Breast epithelium (tissue), 4 donors: ENCODE measurements around the gene LANCL3. TPM values are rescaled to one million over a fixed set of nuclear protein-coding genes. Genes with fewer than 3 reads are reported as not detected.
A peak's percentile ranks its signal among the peaks of the same experiment; 100 is the strongest.
"Not testable (repeated sequence)": the region's sequence is repeated elsewhere in the genome, so short reads cannot be mapped to it uniquely, and the experiment has no call there.

Source experiments
- DNase-seq, 2 donors: peaks; one replicate each; pipeline ENCODE4 v3.0.0-alpha.2; 2019; ENCODE audit warnings: low spot score in 2 of 2
- H3K27ac ChIP-seq, 2 donors: fragments of 200-600 bp; sonication (generic) in 1 of 2; one replicate each; pipeline ENCODE4 v1.5.1; 2016 to 2019; ENCODE audit warnings: mild to moderate bottlenecking in 1 of 2
- H3K27me3 ChIP-seq, 2 donors: fragments of 200-600 bp; sonication (generic) in 1 of 2; one replicate each; pipeline versions ENCODE4 v1.5.1 to v1.6.0; 2017 to 2019; ENCODE audit warnings: control low read depth in 1 of 2, mild to moderate bottlenecking in 1 of 2
- H3K36me3 ChIP-seq: fragments of 200-600 bp; one replicate; pipeline ENCODE4 v1.5.1; 2019
- H3K4me1 ChIP-seq, 2 donors: fragments of 200-600 bp; sonication (generic); one replicate each; pipeline ENCODE4 v1.5.1; 2016 to 2019; ENCODE audit warnings: control low read depth in 1 of 2
- H3K4me3 ChIP-seq, 3 donors: fragments of 200-600 bp; sonication (generic); 1 replicate in 2 of 3; 2 replicates in 1 of 3; pipeline ENCODE4 v1.5.1; 2016 to 2019; ENCODE audit warnings: mild to moderate bottlenecking in 3 of 3, moderate library complexity in 2 of 3
- H3K9me3 ChIP-seq, 2 donors: fragments of 200-600 bp; sonication (generic) in 1 of 2; one replicate each; pipeline ENCODE4 v1.5.1; 2016 to 2019; ENCODE audit warnings: control low read depth in 1 of 2
- POLR2A ChIP-seq: fragments of 450-650 bp; IDR thresholded peaks from one replicate; pipeline ENCODE4 v1.6.1; 2016; ENCODE audit warnings: antibody characterized with exemption, mild to moderate bottlenecking, moderate library complexity
- POLR2AphosphoS5 ChIP-seq, 3 donors: sonication (generic); formaldehyde crosslinking; IDR thresholded peaks; one replicate each; pipeline ENCODE4 v1.6.1; 2017; ENCODE audit warnings: antibody characterized with exemption in 3 of 3
- intact Hi-C: fragments of 100-400 bp; cut with DNase I; formaldehyde crosslinking; loops from one replicate; pipeline ENCODE4 v1.15.1; 2023; ENCODE audit warnings: low total_unique reads
- total RNA-seq, 3 donors: library from RNA; depleted of rRNA; stranded (reverse); fragments of >200 nt; gene quantifications; one replicate each; pipeline ENCODE4 v1.1.0, GENCODE V29; 2016
- TF ChIP-seq, protein P1 (sequence below), 3 donors: fragments of 450-650 bp; IDR thresholded peaks; one replicate each; pipeline ENCODE4 v1.5.1; 2016 to 2017; ENCODE audit warnings: antibody characterized with exemption in 3 of 3, mild to moderate bottlenecking in 3 of 3, moderate library complexity in 3 of 3

LANCL3 gene
- total RNA-seq, 3 donors from 2014 or later: 0.16 to 0.59 (median 0.33) TPM

DNA sequence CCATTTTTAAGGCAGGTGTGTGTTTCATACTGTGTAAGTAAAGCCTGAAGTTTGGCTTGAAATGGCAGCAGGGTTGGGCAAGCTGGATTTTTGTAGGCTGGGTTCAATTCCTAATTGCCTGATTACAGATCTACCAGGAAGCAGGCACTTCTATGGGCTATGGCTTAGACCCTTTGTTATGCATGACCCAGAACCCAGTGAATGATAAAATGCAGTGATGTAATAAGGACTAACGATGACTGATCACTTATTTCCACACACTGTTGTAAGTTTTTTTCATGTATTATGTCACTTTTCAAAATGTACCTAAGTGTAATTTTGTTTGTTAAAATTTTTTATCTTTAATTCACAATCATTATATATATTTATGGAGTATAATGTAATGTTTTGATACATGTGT, 8.6 kb downstream of the LANCL3 start:
- Histone ChIP-seq H3K9me3 (no peaks in the 10 kb centered on the region), H3K4me1 (no peaks in the 10 kb centered on the region), H3K27ac (no peak overlapping the region), H3K36me3 (no peaks in the 10 kb centered on the region), H3K4me3 (no peak overlapping the region), H3K27me3 (peaks cover 0 to 3% of the 10 kb centered on the region in 2 donors)
- TF ChIP-seq, protein P1, sequence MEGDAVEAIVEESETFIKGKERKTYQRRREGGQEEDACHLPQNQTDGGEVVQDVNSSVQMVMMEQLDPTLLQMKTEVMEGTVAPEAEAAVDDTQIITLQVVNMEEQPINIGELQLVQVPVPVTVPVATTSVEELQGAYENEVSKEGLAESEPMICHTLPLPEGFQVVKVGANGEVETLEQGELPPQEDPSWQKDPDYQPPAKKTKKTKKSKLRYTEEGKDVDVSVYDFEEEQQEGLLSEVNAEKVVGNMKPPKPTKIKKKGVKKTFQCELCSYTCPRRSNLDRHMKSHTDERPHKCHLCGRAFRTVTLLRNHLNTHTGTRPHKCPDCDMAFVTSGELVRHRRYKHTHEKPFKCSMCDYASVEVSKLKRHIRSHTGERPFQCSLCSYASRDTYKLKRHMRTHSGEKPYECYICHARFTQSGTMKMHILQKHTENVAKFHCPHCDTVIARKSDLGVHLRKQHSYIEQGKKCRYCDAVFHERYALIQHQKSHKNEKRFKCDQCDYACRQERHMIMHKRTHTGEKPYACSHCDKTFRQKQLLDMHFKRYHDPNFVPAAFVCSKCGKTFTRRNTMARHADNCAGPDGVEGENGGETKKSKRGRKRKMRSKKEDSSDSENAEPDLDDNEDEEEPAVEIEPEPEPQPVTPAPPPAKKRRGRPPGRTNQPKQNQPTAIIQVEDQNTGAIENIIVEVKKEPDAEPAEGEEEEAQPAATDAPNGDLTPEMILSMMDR (IDR thresholded peaks at IDR 0.05): no peak
- no peak for TF ChIP-seq POLR2AphosphoS5 (IDR thresholded peaks at IDR 0.05)
- no peak for TF ChIP-seq POLR2A
- intact Hi-C loops: no loop called here
- no peak for DNase-seq

DNA sequence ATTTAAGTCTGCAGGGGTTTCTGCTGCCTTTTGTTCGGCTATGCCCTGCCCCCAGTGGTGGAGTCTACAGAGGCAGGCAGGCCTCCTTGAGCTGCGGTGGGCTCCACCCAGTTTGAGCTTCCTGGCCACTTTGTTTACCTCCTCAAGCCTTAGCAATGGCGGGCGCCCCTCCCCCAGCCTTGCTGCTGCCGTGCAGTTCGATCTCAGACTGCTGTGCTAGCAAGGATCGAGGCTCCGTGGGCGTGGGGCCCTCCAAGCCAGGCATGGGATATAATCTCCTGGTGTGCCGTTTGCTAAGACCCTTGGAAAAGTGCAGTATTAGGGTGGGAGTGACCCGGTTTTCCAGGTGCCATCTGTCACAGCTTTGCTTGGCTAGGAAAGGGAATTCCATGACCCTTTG, 15.9 kb downstream of the LANCL3 start:
- H3K27me3 ChIP-seq, H3K27ac ChIP-seq, H3K36me3 ChIP-seq, intact Hi-C loops, DNase-seq, H3K9me3 ChIP-seq, H3K4me1 ChIP-seq, H3K4me3 ChIP-seq: not testable (repeated sequence)

DNA sequence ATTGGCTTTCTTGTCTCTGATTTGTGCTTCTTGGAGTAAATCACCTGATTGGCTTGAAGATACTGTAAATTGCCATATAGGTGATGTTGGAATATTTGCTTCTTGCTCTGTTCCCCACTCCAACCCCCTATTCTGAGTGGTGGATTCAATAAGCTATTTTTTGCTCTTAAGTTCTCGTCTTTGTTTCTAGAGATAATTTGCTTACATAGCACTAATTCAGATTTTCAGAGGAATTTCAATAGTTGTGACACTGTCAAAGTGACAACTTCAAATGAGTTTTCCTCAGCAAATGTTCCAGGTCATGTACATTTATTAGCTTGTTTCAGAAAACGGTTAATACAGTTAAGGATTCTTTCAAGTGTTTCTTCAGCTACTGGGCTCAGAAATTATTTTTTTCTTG, 18.6 kb downstream of the LANCL3 start:
- Histone ChIP-seq H3K4me3 (no peak overlapping the region), H3K9me3 (peaks cover 0 to 6% of the 10 kb centered on the region in 2 donors), H3K36me3 (no peaks in the 10 kb centered on the region), H3K27ac (no peak overlapping the region), H3K4me1 (no peaks in the 10 kb centered on the region), H3K27me3 (peaks cover 0 to 6% of the 10 kb centered on the region in 2 donors)
- DNase-seq: no peak
- intact Hi-C loops: no loop called here
- TF ChIP-seq, protein P1 (IDR thresholded peaks at IDR 0.05): no peak
- TF ChIP-seq POLR2AphosphoS5 (IDR thresholded peaks at IDR 0.05) (no peak), POLR2A (no peak)

DNA sequence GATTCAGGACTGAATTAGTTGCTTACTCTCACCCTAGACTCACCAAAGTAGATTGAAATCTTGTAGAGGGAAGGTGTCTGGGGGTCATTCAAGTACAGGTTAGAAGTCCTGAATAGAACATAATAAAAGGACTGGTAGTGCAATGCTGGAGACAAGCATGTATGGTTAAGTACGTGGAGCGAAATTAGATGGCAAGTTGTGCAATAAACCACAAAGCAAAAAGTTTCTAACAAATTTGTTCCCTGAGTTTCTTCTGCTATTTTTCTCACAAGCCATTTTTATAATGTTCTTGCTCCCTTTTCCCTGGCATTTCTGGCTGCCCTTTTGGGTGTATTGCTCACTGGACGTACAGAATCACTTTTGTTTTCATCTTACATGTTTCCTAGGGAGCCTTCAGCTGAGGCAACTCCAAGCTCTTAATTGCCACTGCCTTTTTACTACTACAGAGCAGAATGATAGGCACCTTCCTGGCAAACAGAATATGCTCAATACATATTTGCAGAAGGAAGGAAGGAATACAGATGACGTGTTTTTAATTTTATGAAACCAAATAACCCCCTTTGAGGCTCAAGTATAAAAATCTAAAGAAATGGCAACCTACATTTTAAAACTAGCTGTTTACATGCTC, 23.4 kb downstream of the LANCL3 start:
- no peak for DNase-seq
- H3K9me3 ChIP-seq: no peaks in the 10 kb centered on the region
- peaks cover 0 to 28% of the 10 kb centered on the region in 2 donors for H3K27me3 ChIP-seq
- H3K36me3 ChIP-seq: no peaks in the 10 kb centered on the region
- TF ChIP-seq, protein P1 (IDR thresholded peaks at IDR 0.05): no peak
- intact Hi-C loops: no loop called here
- H3K4me1 ChIP-seq: no peaks in the 10 kb centered on the region
- H3K27ac ChIP-seq: no peak overlapping the region
- H3K4me3 ChIP-seq: no peak overlapping the region

DNA sequence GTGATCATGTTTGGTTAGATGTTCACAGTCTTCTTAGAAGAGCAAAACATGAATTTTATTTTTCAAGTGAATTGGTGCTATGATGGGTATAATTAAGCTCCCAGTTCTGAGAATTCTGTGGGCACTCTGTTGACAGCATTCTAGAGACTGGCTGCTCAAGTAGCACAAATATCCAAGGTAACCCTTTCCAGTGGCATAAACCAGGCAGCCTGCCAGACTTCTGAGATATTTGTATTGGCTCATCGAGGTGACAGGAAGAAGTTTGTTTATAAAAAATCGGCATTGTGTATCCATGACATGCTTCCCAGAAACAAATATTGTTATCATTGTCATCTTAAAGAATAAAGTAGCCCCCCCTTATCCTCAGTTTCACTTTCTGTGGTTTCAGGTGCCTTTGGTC, 28.3 kb downstream of the LANCL3 start:
- H3K4me3 ChIP-seq: no peak overlapping the region
- no peaks in the 10 kb centered on the region for H3K9me3 ChIP-seq
- no peaks in the 10 kb centered on the region for H3K4me1 ChIP-seq
- intact Hi-C loops: no loop called here
- no peak overlapping the region for H3K27ac ChIP-seq
- no peaks in the 10 kb centered on the region for H3K36me3 ChIP-seq
- TF ChIP-seq POLR2AphosphoS5 (IDR thresholded peaks at IDR 0.05) (no peak), POLR2A (no peak)
- TF ChIP-seq, protein P1 (IDR thresholded peaks at IDR 0.05): no peak
- DNase-seq: peak in 1 of 2 donors; percentile 58
- H3K27me3 ChIP-seq: peaks cover 0 to 36% of the 10 kb centered on the region in 2 donors

DNA sequence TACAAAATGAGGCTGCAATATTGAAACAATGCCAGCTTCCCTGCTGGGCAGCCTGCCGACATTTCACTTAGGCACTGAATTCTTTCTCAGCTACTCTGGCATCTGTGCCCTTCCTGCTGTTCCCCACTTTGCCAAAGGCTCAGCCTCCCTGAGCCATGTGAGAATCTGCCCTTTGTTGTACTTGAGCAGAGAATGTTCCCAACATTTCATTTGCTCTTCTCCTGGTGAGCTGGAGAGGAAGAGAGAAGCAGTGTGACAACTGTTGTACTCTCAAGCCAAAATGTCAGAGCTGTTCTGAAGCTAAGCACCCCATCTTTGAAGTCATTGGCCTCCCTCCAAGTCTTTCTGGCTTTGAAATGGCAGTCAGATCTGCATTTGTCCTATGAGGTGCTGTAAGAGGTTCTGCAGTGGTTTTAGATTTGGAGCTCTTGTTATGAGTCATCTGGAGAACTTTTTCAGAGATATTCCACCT, 32.5 kb downstream of the LANCL3 start:
- no peak for TF ChIP-seq POLR2AphosphoS5 (IDR thresholded peaks at IDR 0.05)
- no peak for TF ChIP-seq POLR2A
- TF ChIP-seq, protein P1 (IDR thresholded peaks at IDR 0.05): no peak
- Histone ChIP-seq H3K27me3 (peaks cover 0 to 41% of the 10 kb centered on the region in 2 donors), H3K4me3 (no peak overlapping the region), H3K9me3 (no peaks in the 10 kb centered on the region), H3K36me3 (no peaks in the 10 kb centered on the region), H3K4me1 (no peaks in the 10 kb centered on the region), H3K27ac (no peak overlapping the region)
- DNase-seq: no peak
- intact Hi-C loops: no loop called here
